Loucy (cell line): ENCODE results near the gene SLC25A53.

Experiments
- H2AFZ ChIP-seq: fragments of 200-600 bp; sonication (generic); 2 replicates; pipeline ENCODE4 v1.6.0; 2016; ENCODE audit warnings: antibody characterized with exemption, mild to moderate bottlenecking, low read length, moderate library complexity
- H3F3A ChIP-seq: fragments of 200-600 bp; 2 replicates; pipeline ENCODE4 v1.6.0; 2016; ENCODE audit warnings: antibody characterized with exemption, low read depth, mild to moderate bottlenecking
- H3K27me3 ChIP-seq: fragments of 200-600 bp; sonication (generic); 2 replicates; pipeline ENCODE4 v1.6.1; 2014; ENCODE audit warnings: low read length, mild to moderate bottlenecking; ENCODE audit not compliant: insufficient read depth, poor library complexity, severe bottlenecking
- H3K36me3 ChIP-seq: fragments of 200-600 bp; sonication (generic); 2 replicates; pipeline ENCODE4 v1.6.1; 2016; ENCODE audit warnings: low read length; ENCODE audit not compliant: insufficient read depth
- H3K4me1 ChIP-seq: fragments of 200-600 bp; sonication (generic); 2 replicates; pipeline ENCODE4 v1.5.1; 2014; ENCODE audit warnings: low read length, mild to moderate bottlenecking; ENCODE audit not compliant: insufficient read depth, poor library complexity, severe bottlenecking
- H3K4me2 ChIP-seq: fragments of 200-600 bp; sonication (generic); 2 replicates; pipeline ENCODE4 v1.6.0; 2014; ENCODE audit warnings: antibody characterized with exemption, low read length, low read depth, mild to moderate bottlenecking; ENCODE audit not compliant: poor library complexity, severe bottlenecking
- H3K4me3 ChIP-seq: fragments of 200-600 bp; sonication (generic); 2 replicates; pipeline ENCODE4 v1.5.1; 2014; ENCODE audit warnings: low read length, mild to moderate bottlenecking, mixed read lengths; ENCODE audit not compliant: poor library complexity, severe bottlenecking
- H3K79me2 ChIP-seq: fragments of 200-600 bp; sonication (generic); 2 replicates; pipeline ENCODE4 v1.6.1; 2014; ENCODE audit warnings: low read length; ENCODE audit not compliant: insufficient read depth
- H3K9ac ChIP-seq: fragments of 200-600 bp; sonication (generic); 2 replicates; pipeline ENCODE4 v1.6.0; 2014; ENCODE audit warnings: mild to moderate bottlenecking, low read depth, low read length, moderate library complexity; ENCODE audit not compliant: poor library complexity, severe bottlenecking
- H3K9me2 ChIP-seq: fragments of 200-600 bp; sonication (generic); replicated peaks from 2 replicates; pipeline ENCODE4 v1.6.1; 2016; ENCODE audit warnings: low read depth, low read length, mixed read lengths
- H3K9me3 ChIP-seq: fragments of 200-600 bp; sonication (generic); 2 replicates; pipeline ENCODE4 v1.6.1; 2014; ENCODE audit warnings: mild to moderate bottlenecking, antibody characterized with exemption, low read length, low read depth; ENCODE audit not compliant: insufficient read depth
- H4K20me1 ChIP-seq: fragments of 200-600 bp; sonication (generic); 2 replicates; pipeline ENCODE4 v1.6.0; 2014; ENCODE audit warnings: antibody characterized with exemption, low read length, mild to moderate bottlenecking; ENCODE audit not compliant: insufficient read depth, poor library complexity, severe bottlenecking
- EZH2phosphoT487 ChIP-seq: fragments of 200-600 bp; IDR thresholded peaks from 2 replicates; pipeline ENCODE4 v1.6.1; 2018; ENCODE audit warnings: antibody characterized with exemption, mild to moderate bottlenecking, moderate library complexity, borderline replicate concordance
- TF ChIP-seq, protein P1 (sequence below): fragments of 200-600 bp; sonication (generic); conservative IDR thresholded peaks from 2 replicates; pipeline ENCODE4 v1.5.1; 2014; ENCODE audit warnings: mild to moderate bottlenecking, antibody characterized with exemption, low read length

The SLC25A53 gene

GRCh38 chrX:104187931-104188330 is 31.1 kb upstream of the SLC25A53 start:
- no peaks in the 10 kb centered on the region for H4K20me1 ChIP-seq
- TF ChIP-seq, protein P1, sequence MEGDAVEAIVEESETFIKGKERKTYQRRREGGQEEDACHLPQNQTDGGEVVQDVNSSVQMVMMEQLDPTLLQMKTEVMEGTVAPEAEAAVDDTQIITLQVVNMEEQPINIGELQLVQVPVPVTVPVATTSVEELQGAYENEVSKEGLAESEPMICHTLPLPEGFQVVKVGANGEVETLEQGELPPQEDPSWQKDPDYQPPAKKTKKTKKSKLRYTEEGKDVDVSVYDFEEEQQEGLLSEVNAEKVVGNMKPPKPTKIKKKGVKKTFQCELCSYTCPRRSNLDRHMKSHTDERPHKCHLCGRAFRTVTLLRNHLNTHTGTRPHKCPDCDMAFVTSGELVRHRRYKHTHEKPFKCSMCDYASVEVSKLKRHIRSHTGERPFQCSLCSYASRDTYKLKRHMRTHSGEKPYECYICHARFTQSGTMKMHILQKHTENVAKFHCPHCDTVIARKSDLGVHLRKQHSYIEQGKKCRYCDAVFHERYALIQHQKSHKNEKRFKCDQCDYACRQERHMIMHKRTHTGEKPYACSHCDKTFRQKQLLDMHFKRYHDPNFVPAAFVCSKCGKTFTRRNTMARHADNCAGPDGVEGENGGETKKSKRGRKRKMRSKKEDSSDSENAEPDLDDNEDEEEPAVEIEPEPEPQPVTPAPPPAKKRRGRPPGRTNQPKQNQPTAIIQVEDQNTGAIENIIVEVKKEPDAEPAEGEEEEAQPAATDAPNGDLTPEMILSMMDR: no peak
- no peak for TF ChIP-seq EZH2phosphoT487
- no peaks in the 10 kb centered on the region for H3K9me2 ChIP-seq
- H3F3A ChIP-seq: no peaks in the 10 kb centered on the region
- H3K79me2 ChIP-seq: peaks cover 5% of the 10 kb centered on the region; the same call in 1 of the 2 replicates
- H3K27me3 ChIP-seq: no peaks in the 10 kb centered on the region
- H3K4me1 ChIP-seq: no peaks in the 10 kb centered on the region
- H3K4me2 ChIP-seq: no peak overlapping the region
- H3K9ac ChIP-seq: no peak overlapping the region
- H3K4me3 ChIP-seq: no peak overlapping the region
- no peak overlapping the region for H2AFZ ChIP-seq
- H3K9me3 ChIP-seq: no peaks in the 10 kb centered on the region
- peaks cover 56% of the 10 kb centered on the region; the same call in 1 of the 2 replicates for H3K36me3 ChIP-seq

DNA sequence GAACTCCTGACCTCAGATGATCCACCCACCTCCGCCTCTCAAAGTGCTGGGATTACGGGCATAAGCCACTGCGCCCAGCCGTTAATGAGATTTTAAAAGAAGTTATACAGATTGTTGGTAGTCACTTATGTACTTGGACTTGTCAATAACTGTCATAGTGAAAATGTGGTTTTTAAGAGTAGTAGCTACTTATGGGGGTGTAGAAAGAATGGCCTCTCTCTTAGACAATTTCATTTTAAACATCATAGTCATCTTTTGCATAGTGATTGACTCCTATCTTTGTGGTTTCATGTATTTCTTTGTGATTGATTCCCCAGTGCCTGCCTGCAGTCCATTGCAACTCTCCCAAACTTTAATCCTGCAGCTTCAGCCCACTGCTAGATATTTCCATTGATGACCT is 26.9 kb upstream of the SLC25A53 start:
- Histone ChIP-seq H3K4me2 (no peak overlapping the region), H3K27me3 (no peaks in the 10 kb centered on the region), H3F3A (no peaks in the 10 kb centered on the region), H2AFZ (no peak overlapping the region), H4K20me1 (no peaks in the 10 kb centered on the region), H3K79me2 (peaks cover 16% of the 10 kb centered on the region; the same call in 1 of the 2 replicates), H3K36me3 (peaks cover 25% of the 10 kb centered on the region; the same call in 1 of the 2 replicates), H3K9me2 (no peaks in the 10 kb centered on the region), H3K9ac (no peak overlapping the region), H3K9me3 (no peaks in the 10 kb centered on the region), H3K4me1 (no peaks in the 10 kb centered on the region), H3K4me3 (no peak overlapping the region)
- TF ChIP-seq, protein P1: no peak
- no peak for TF ChIP-seq EZH2phosphoT487

GRCh38 chrX:104173841-104174240 is 17.0 kb upstream of the SLC25A53 start:
- Histone ChIP-seq H3K4me1 (peaks cover 14% of the 10 kb centered on the region), H2AFZ (no peak overlapping the region), H3K9ac (no peak overlapping the region), H3K27me3 (no peaks in the 10 kb centered on the region), H3K4me3 (no peak overlapping the region), H4K20me1 (peaks cover 18% of the 10 kb centered on the region), H3K9me3 (no peaks in the 10 kb centered on the region), H3K36me3 (peaks cover 8% of the 10 kb centered on the region), H3K79me2 (peaks cover 33% of the 10 kb centered on the region), H3K9me2 (no peaks in the 10 kb centered on the region), H3K4me2 (no peak overlapping the region), H3F3A (no peaks in the 10 kb centered on the region)
- TF ChIP-seq, protein P1: no peak
- TF ChIP-seq EZH2phosphoT487: no peak
